Head of caudate nucleus (tissue), 42 donors: Measurements from ENCODE around the gene GNE.
"Not testable (repeated sequence)": the region's sequence is repeated elsewhere in the genome, so short reads cannot be mapped to it uniquely, and the experiment has no call there.

ENCODE experiments used
- DNase-seq, 42 donors: peaks; one replicate each; pipeline versions ENCODE4 v3.0.0 to v3.0.0-alpha.2; 2020 to 2021; ENCODE audit warnings: mixed read lengths in 7 of 42
- intact Hi-C: fragments of 100-400 bp; cut with DNase I; formaldehyde crosslinking; loops from one replicate; pipeline ENCODE4 v1.15.0; 2022

Gene GNE

GRCh38 chr9:36275060-36275459 is 16.8 kb upstream of the GNE start:
- intact Hi-C loops = no loop called here
- no peak for DNase-seq

- intact Hi-C loops, DNase-seq: not testable (repeated sequence)
Measured at GRCh38 chr9:36273354-36273753, 15.1 kb upstream of the GNE start.

- DNase-seq = no peak
- intact Hi-C loops = no loop called here
Measured at GRCh38 chr9:36268007-36268427, 9.8 kb upstream of the GNE start.

DNA sequence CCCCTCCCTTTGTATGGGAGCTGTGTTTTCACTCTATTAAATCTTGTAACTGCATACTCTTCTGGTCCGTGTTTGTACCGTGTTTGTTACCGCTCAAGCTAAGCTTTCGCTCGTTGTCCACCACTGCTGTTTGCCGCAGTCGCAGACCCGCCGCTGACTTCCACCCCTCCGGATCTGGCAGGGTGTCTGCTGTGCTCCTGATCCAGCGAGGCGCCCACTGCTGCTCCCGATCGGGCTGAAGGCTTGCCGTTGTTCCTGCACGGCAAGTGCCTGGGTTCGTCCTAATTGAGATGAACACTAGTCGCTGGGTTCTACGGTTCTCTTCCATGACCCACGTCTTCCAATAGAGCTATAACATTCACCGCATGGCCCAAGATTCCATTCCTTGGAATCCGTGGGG is 6.6 kb upstream of the GNE start:
- no peak for DNase-seq
- intact Hi-C loops = no loop called here

DNA sequence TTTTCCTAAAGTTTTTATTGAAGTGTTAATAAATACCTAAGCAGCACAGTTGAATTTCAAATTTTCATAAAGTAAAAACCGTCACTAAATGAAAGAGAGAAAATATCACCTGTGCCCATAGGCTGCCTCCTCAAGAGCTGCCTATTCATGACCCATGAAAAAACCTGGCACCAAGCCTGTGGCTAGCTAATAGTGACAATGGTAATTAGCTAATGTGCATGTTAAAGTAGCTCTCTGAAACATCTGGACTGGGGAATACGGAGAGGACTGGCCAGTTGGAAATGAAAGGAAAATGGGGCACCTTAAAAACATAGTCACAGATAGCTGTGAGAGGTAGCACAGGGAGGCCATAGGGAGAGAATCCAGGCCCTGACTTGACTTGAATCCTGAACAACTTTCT is 5.4 kb upstream of the GNE start:
- intact Hi-C loops = no loop called here
- peak in 6 of 42 donors; percentile 8 to 57 (median 22) for DNase-seq

GRCh38 chr9:36258996-36259533 is 817 bp upstream of the GNE start:
- peak in 9 of 42 donors; percentile 27 to 68 (median 41) for DNase-seq
- intact Hi-C loops = loop anchor here (2.0 kb wide), 1 partner anchor 68 kb away; the partner anchor contains the start of gene CLTA

GRCh38 chr9:36251428-36251827 is 6.8 kb downstream of the GNE start:
- no peak for DNase-seq
- intact Hi-C loops = no loop called here

DNA sequence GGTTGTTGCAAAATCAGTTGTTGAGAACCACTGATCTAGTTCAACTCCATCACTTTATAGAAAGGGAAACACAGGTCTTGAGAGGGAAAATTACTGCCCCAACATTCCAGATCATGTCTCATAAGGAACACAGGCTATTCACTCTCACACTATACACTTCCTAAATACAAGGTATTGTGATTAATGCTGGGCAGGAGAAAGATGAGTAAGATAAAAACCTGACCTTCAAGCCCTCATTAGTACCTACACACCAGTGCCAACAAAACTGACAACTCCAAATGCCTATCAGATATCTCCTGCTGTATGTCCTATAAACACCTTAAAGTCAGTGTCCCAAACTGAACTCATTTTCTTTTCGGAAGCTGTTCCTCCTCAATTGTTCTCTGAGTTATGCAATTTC is 8.2 kb downstream of the GNE start:
- intact Hi-C loops = no loop called here
- DNase-seq = no peak

DNA sequence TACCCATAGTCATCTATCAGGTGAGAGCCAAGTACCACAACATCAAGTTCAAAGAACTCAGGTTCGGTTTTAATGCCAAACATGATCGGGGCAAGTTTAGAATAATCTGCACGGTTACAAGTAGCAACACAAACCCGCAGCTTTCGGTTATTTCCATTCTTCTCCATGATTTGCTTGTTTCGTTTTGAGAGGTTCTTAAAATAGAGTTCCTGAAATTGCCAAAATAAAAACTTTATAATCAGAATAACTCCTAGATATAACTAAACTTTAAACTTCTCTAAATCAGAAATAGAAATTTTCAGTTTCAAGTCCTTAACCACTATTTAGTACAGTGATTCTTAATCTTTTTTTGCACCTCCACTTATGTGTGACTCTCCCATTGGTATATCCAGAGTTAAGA is 9.1 kb downstream of the GNE start:
- no peak for DNase-seq
- intact Hi-C loops = loop anchor here (5.0 kb wide), 1 partner anchor 78 kb away; no protein-coding TSS in a partner anchor

DNA sequence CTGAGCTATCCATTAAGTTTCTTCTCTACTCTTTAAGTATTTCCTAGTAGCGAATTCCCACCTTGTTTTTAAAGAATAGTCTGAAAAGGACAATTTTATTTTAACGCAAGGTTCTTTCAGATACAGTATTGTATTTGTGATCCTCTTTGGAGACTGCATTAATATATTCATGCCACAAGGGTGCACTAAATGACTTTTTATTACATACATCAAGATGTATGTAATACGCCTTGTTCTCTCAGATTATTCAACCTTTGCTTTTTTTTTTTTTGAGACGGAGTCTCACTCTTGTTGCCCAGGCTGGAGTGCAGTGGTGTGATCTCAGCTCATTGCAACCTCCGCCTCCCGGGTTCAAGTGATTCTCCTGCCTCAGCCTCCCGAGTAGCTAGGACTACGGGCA is 10.2 kb downstream of the GNE start:
- intact Hi-C loops = loop anchor here (5.0 kb wide), 1 partner anchor 79 kb away; no protein-coding TSS in a partner anchor
- DNase-seq = not testable (repeated sequence)

GRCh38 chr9:36247356-36247755 is 10.9 kb downstream of the GNE start:
- intact Hi-C loops = loop anchor here (5.0 kb wide), 1 partner anchor 80 kb away; no protein-coding TSS in a partner anchor
- no peak for DNase-seq

DNA sequence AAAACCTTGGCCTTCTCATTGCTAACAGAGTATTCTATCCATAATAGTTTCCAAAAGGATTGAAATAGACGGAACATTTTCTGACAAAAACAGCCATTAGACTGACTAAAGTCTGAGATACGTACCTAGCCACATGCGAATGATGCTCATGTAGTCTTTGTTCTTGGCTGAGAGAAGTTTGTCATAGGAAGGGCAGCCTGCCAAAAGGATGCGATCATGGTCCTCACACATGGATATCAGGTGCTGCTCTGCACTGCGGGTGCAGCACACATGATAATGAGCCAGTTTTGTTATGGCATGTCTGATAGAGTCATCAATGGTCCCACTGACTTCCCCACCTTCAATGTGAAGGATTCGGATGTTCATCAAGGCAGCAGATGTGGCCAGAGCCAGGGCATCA is 12.3 kb downstream of the GNE start:
- no peak for DNase-seq
- intact Hi-C loops = loop anchor here (5.0 kb wide), 1 partner anchor 81 kb away; no protein-coding TSS in a partner anchor

DNA sequence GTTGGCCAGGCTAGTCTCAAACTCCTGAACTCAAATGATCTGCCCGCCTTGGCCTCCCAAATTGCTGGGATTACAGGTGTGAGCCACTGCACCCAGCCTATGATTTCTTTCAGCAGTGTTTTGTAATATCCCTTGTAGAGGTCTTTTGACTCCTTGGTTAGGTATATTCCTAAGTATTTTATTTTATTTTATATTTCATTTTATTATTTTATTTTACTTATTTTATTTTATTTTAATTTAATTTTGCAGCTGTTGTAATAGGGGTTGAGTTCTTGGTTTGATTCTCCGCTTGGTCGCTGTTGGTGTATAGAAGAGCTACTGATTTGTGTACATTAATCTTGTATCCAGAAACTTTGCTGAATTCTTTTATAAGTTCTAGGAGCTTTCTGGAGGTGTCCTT is 18.6 kb downstream of the GNE start:
- DNase-seq, intact Hi-C loops: not testable (repeated sequence)

- DNase-seq, intact Hi-C loops: not testable (repeated sequence)
Measured at GRCh38 chr9:36239205-36239604, 19.0 kb downstream of the GNE start.

DNA sequence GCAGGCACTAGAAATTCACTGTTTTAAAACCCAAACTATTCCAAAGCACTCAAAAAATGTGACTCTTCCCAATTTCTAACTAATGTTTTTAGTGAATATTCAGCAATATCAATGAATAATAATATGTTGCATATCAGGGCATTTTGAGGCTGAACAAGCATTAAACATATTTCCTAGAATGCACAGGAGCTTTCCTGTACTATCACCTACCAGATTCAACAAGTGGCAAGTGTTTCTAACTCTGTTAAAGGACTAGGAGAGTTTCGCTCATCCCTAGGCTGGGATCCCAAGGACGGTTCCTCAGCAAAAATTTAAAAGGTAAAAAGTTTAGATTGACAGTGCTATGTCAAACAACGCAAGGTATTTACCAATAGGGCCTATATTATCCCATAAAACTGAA is 21.0 kb downstream of the GNE start:
- no peak for DNase-seq
- intact Hi-C loops = no loop called here

- no peak for DNase-seq
- intact Hi-C loops = no loop called here
Measured at GRCh38 chr9:36222449-36222848, 35.8 kb downstream of the GNE start.

- DNase-seq = no peak
- intact Hi-C loops = no loop called here
Measured at GRCh38 chr9:36221667-36222066, 36.6 kb downstream of the GNE start.

- DNase-seq = peak in 20 of 42 donors; percentile 11 to 64 (median 36)
- intact Hi-C loops = no loop called here
Measured at GRCh38 chr9:36218411-36218901, 39.8 kb downstream of the GNE start.

- intact Hi-C loops = no loop called here
- no peak for DNase-seq
Measured at GRCh38 chr9:36218011-36218410, 40.2 kb downstream of the GNE start.

DNA sequence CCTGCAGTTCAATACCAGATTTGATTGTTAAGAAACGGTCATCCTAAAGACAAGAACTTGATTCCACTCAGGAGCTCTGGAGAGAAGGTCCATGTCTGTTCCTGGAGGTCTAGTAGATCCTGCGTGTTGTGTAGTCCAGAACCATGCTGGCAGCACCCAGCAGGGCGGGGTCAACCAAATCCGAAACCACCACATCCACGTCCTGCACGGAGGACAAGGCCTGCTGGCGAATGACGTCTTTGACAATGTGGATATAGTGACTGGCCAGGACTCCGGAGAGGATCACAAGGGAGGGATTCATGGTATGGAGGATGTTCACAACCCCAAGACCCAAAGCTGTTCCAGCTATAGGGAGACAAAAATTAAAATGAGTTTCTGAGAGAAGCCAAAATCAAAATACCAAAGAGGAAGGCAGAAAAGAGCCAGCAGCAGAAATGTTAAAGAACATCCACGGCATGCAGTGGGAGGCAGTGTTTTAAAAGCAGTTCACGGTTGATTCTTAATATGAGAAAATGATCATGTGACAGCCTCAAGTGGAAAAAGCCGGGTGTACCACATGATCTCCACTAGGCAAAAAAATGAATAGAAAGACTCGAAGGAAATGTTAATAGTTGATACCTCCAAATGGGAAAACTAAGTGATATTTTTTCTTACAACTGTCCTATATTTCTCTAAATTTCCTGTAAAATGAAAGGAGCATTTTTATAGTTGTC is 40.8 kb downstream of the GNE start:
- peak in 25 of 42 donors; percentile 12 to 78 (median 49) for DNase-seq
- intact Hi-C loops = no loop called here

DNA sequence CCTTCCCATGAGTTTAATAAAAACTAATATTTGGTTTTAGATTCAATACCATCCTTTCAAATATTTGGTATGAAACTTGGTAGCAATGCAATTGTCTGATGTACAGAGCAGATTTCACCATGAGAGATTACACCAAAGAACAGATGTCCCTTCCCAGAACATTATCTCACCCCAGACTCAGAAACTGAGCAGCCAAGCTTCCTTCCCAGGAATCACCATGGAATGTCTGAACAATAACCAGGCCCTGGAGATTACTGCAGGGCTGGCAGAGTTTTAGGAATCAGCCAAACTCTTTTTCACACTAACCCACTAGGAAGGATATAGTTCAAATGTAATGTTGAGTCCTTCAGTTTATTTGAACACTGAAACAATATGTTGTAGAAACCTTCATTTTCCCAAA is 43.7 kb downstream of the GNE start:
- DNase-seq = no peak
- intact Hi-C loops = no loop called here
